AG04450 (cell line): ENCODE measurements around the gene IDI1. TPM values are rescaled to one million over a fixed set of nuclear protein-coding genes. Genes with fewer than 3 reads are reported as not detected.
A peak's percentile ranks its signal among the peaks of the same experiment; 100 is the strongest.

ENCODE experiments used
- CTCF ChIA-PET: fragments of 300-600, 350-600 bp; formaldehyde crosslinking; extraction: SDS; loops from one replicate; lab custom pipeline; 2022; ENCODE audit warnings: antibody characterized with exemption, inconsistent platforms; lab: Charles Lee
- POLR2A ChIA-PET: fragments of 350-600 bp; formaldehyde crosslinking; extraction: SDS; loops from one replicate; lab custom pipeline; 2021; ENCODE audit warnings: antibody characterized with exemption, inconsistent platforms; lab: Yijun Ruan, JAX
- DNase-seq: peaks from one replicate; pipeline ENCODE4 v3.0.0-alpha.2; 2011; ENCODE audit warnings: low read depth, low spot score
- H3K27ac ChIP-seq: one replicate; pipeline ENCODE4 v1.5.1; 2012; ENCODE audit warnings: low read depth, low read length, control low read depth
- H3K27me3 ChIP-seq: one replicate; pipeline ENCODE4 v1.6.0; 2012; ENCODE audit warnings: low read length; ENCODE audit not compliant: control insufficient read depth, insufficient read depth
- H3K4me3 ChIP-seq: 2 replicates; pipeline ENCODE4 v1.5.1; 2011; ENCODE audit warnings: mild to moderate bottlenecking, low read depth, low read length, control low read depth
- H3K9me3 ChIP-seq: 2 replicates; pipeline ENCODE4 v1.5.1; 2012; ENCODE audit warnings: low read length; ENCODE audit not compliant: control insufficient read depth, insufficient read depth
- CTCF ChIP-seq: IDR thresholded peaks from 2 replicates; pipeline ENCODE4 v1.5.1; 2011; ENCODE audit warnings: low read depth, low read length, control low read depth, inconsistent platforms
- polyA plus RNA-seq: library from polyadenylated mRNA; depleted of rRNA; stranded (reverse); fragments of >200 nt; gene quantifications from 2 replicates; pipeline ENCODE4 v1.2.3, GENCODE V29; 2011

Gene IDI1
- polyA plus RNA-seq, 1 experiment, result 37.6 TPM

GRCh38 chr10:1009071-1009494 is 39.8 kb downstream of the IDI1 start:
- Histone ChIP-seq H3K27ac (peak overlapping the region; percentile 11), H3K4me3 (no peak overlapping the region), H3K27me3 (no peaks in the 10 kb centered on the region), H3K9me3 (no peaks in the 10 kb centered on the region; the same call in 1 of the 2 replicates)
- CTCF ChIA-PET, result no interaction called here
- POLR2A ChIA-PET, result no interaction called here
- no peak for TF ChIP-seq CTCF
- DNase-seq, result no peak

- CTCF ChIA-PET, result no interaction called here
- H3K4me3 ChIP-seq, result no peak overlapping the region
- no peak for TF ChIP-seq CTCF
- POLR2A ChIA-PET, result no interaction called here
- H3K9me3 ChIP-seq, result no peaks in the 10 kb centered on the region; the same call in 1 of the 2 replicates
- H3K27ac ChIP-seq, result no peak overlapping the region
- no peaks in the 10 kb centered on the region for H3K27me3 ChIP-seq
- DNase-seq, result no peak
Observed at GRCh38 chr10:1007583-1007982, 41.3 kb downstream of the IDI1 start.

- ChIA-PET CTCF (no interaction called here), POLR2A (no interaction called here)
- no peak overlapping the region for H3K27ac ChIP-seq
- DNase-seq, result no peak
- H3K4me3 ChIP-seq, result no peak overlapping the region
- TF ChIP-seq CTCF, result no peak
- peaks cover 4% of the 10 kb centered on the region; the same call in 1 of the 2 replicates for H3K9me3 ChIP-seq
- H3K27me3 ChIP-seq, result no peaks in the 10 kb centered on the region
Observed at GRCh38 chr10:1006573-1006972, 42.3 kb downstream of the IDI1 start.

GRCh38 chr10:1003884-1004670 is 44.8 kb downstream of the IDI1 start:
- no peak for TF ChIP-seq CTCF
- no peaks in the 10 kb centered on the region for H3K27me3 ChIP-seq
- H3K27ac ChIP-seq, result no peak overlapping the region
- POLR2A ChIA-PET, result interaction anchor here (1.0 to 1.1 kb wide), 2 partner anchors 9 to 11 kb away, joined by 3 read pairs; no protein-coding TSS in a partner anchor
- peaks cover 4% of the 10 kb centered on the region; the same call in 1 of the 2 replicates for H3K9me3 ChIP-seq
- DNase-seq, result no peak
- H3K4me3 ChIP-seq, result no peak overlapping the region
- CTCF ChIA-PET, result no interaction called here

- Histone ChIP-seq H3K9me3 (peaks cover 4% of the 10 kb centered on the region; the same call in 1 of the 2 replicates), H3K4me3 (no peak overlapping the region), H3K27me3 (no peaks in the 10 kb centered on the region), H3K27ac (no peak overlapping the region)
- ChIA-PET CTCF (no interaction called here), POLR2A (no interaction called here)
- no peak for TF ChIP-seq CTCF
- DNase-seq, result no peak
Observed at GRCh38 chr10:1002425-1003006, 46.4 kb downstream of the IDI1 start.
